HCT116 (cell line): Measurements from ENCODE around the gene KCNB1. TPM values are rescaled to one million over a fixed set of nuclear protein-coding genes. Genes with fewer than 3 reads are reported as not detected.

Source experiments
- ATAC-seq: fragments of 200-7000 bp; cut with Tn5 transposase; 2 replicates; pipeline ENCODE4 v1.9.1; 2020; ENCODE audit warnings: mild to moderate bottlenecking, moderate library complexity
- BruUV-seq: library from RNA; stranded (reverse); fragments of 400-500 nt; replicated peaks from 2 replicates; lab custom pipeline; 2021; lab: Mats Ljungman, UMichigan
- CTCF ChIA-PET: fragments of 300-600 bp; sonication (Branson Sonifier 250); formaldehyde crosslinking; loops from one replicate; lab custom pipeline; 2021; ENCODE audit warnings: antibody characterized with exemption; lab: Charles Lee
- POLR2A ChIA-PET: fragments of 300-600, 350-600 bp; sonication (Branson Sonifier 250); formaldehyde crosslinking; loops from one replicate; lab custom pipeline; 2021; ENCODE audit warnings: antibody characterized with exemption; lab: Charles Lee
- RAD21 ChIA-PET, 2 experiments: fragments of 300-600 bp; sonication (Branson Sonifier 250); formaldehyde crosslinking; loops; one replicate each; lab custom pipeline; 2023; ENCODE audit warnings: low total read pairs in 2 of 2; ENCODE audit not compliant: uncharacterized antibody in 2 of 2, unreplicated experiment in 2 of 2, low non-redundant PET in 1 of 2; lab: Charles Lee
- DNase-seq: peaks from one replicate; pipeline ENCODE4 v3.0.0-alpha.2; 2010; ENCODE audit warnings: low read depth, low spot score
- H2AFZ ChIP-seq: fragments of 200-600 bp; shearing (Covaris generic), sonication (generic); 2 replicates; pipeline ENCODE4 v1.6.1; 2017; ENCODE audit warnings: low read depth, mixed run types, mixed read lengths, antibody characterized with exemption, low read length; ENCODE audit not compliant: poor library complexity, severe bottlenecking
- H3K27ac ChIP-seq: 2 replicates; pipeline ENCODE4 v1.5.1; 2012; ENCODE audit warnings: low read depth, low read length
- H3K27me3 ChIP-seq: fragments of 200-600 bp; sonication (generic); 2 replicates; pipeline ENCODE4 v1.6.1; 2016; ENCODE audit warnings: mixed run types, low read length, mixed read lengths; ENCODE audit not compliant: insufficient read depth
- H3K36me3 ChIP-seq, 2 experiments: fragments of 200-500 bp in 1 of 2; fragments of 200-600 bp in 1 of 2; sonication (Bioruptor generic) in 1 of 2; sonication (generic) in 1 of 2; 2 replicates each; pipeline versions ENCODE4 v1.5.1 to v1.6.1; 2014 to 2016; ENCODE audit warnings: low read length in 2 of 2, inconsistent platforms in 1 of 2, mixed read lengths in 1 of 2, mixed run types in 1 of 2; ENCODE audit not compliant: insufficient read depth in 2 of 2, control insufficient read depth in 1 of 2
- H3K4me1 ChIP-seq, 2 experiments: fragments of 200-600 bp in 1 of 2; sonication (generic) in 1 of 2; 2 replicates each; pipeline versions ENCODE4 v1.5.1 to v1.6.1; 2012 to 2017; ENCODE audit warnings: low read length in 2 of 2, inconsistent platforms in 1 of 2, mild to moderate bottlenecking in 1 of 2, mixed read lengths in 1 of 2, mixed run types in 1 of 2, moderate library complexity in 1 of 2; ENCODE audit not compliant: insufficient read depth in 2 of 2, control insufficient read depth in 1 of 2
- H3K4me2 ChIP-seq: fragments of 200-600 bp; sonication (generic); 2 replicates; pipeline ENCODE4 v1.6.1; 2017; ENCODE audit warnings: mixed run types, low read length, mixed read lengths
- H3K4me3 ChIP-seq, 2 experiments: fragments of 200-600 bp in 1 of 2; sonication (generic) in 1 of 2; replicated peaks in 1 of 2; 2 replicates each; pipeline ENCODE4 v1.5.1; 2011 to 2016; ENCODE audit warnings: low read length in 2 of 2, control low read depth in 1 of 2, low read depth in 1 of 2, mild to moderate bottlenecking in 1 of 2, mixed read lengths in 1 of 2, mixed run types in 1 of 2
- H3K79me2 ChIP-seq: fragments of 200-600 bp; sonication (generic); 2 replicates; pipeline ENCODE4 v1.6.1; 2017; ENCODE audit warnings: mild to moderate bottlenecking, mixed run types, low read length, moderate library complexity, mixed read lengths; ENCODE audit not compliant: insufficient read depth
- H3K9ac ChIP-seq: fragments of 200-600 bp; sonication (generic); 2 replicates; pipeline ENCODE4 v1.6.1; 2016; ENCODE audit warnings: low read length, mixed read lengths
- H3K9me2 ChIP-seq: fragments of 200-600 bp; sonication (generic), shearing (Covaris generic); 2 replicates; pipeline ENCODE4 v1.6.1; 2017; ENCODE audit warnings: mixed run types, mild to moderate bottlenecking, moderate library complexity; ENCODE audit not compliant: insufficient read depth
- H3K9me3 ChIP-seq, 2 experiments: fragments of 200-500 bp in 1 of 2; fragments of 200-600 bp in 1 of 2; sonication (Bioruptor generic) in 1 of 2; sonication (generic) in 1 of 2; 2 replicates each; pipeline ENCODE4 v1.6.1; 2014 to 2017; ENCODE audit warnings: low read length in 2 of 2, mixed read lengths in 2 of 2, inconsistent platforms in 1 of 2, low read depth in 1 of 2, mild to moderate bottlenecking in 1 of 2, mixed run types in 1 of 2, moderate library complexity in 1 of 2; ENCODE audit not compliant: control insufficient read depth in 1 of 2, insufficient read depth in 1 of 2
- H4K20me1 ChIP-seq: fragments of 200-600 bp; sonication (generic), shearing (Covaris generic); 2 replicates; pipeline ENCODE4 v1.6.1; 2017; ENCODE audit warnings: mixed run types, mild to moderate bottlenecking, moderate library complexity; ENCODE audit not compliant: insufficient read depth
- ATF3 ChIP-seq: IDR thresholded peaks from 2 replicates; pipeline ENCODE4 v1.6.1; 2012
- CBX3 ChIP-seq: IDR thresholded peaks from 2 replicates; pipeline ENCODE4 v1.6.1; 2012; ENCODE audit warnings: low read depth
- ELF1 ChIP-seq: IDR thresholded peaks from 2 replicates; pipeline ENCODE4 v1.6.1; 2012; ENCODE audit warnings: low read depth, borderline replicate concordance
- EZH2 ChIP-seq: fragments of 200-600 bp; sonication (generic); IDR thresholded peaks from 2 replicates; pipeline ENCODE4 v1.6.1; 2017; ENCODE audit warnings: antibody characterized with exemption, mixed run types
- SP1 ChIP-seq: IDR thresholded peaks from 2 replicates; pipeline ENCODE4 v1.6.1; 2012; ENCODE audit warnings: low read depth
- SRF ChIP-seq: IDR thresholded peaks from 2 replicates; pipeline ENCODE4 v1.6.1; 2012; ENCODE audit warnings: low read depth
- TCF7L2 ChIP-seq: IDR thresholded peaks from 2 replicates; pipeline ENCODE4 v1.7.0; 2011; ENCODE audit warnings: borderline replicate concordance, inconsistent platforms; ENCODE audit not compliant: insufficient read depth, insufficient read length; ENCODE audit errors: extremely low read depth
- YY1 ChIP-seq: IDR thresholded peaks from 2 replicates; pipeline ENCODE4 v1.6.1; 2011; ENCODE audit warnings: low read length, low read depth, moderate library complexity, mild to moderate bottlenecking; ENCODE audit not compliant: insufficient replicate concordance; ENCODE audit errors: extremely low read depth
- ZBTB33 ChIP-seq: IDR thresholded peaks from 2 replicates; pipeline ENCODE4 v1.6.1; 2011; ENCODE audit warnings: mild to moderate bottlenecking, low read length, moderate library complexity; ENCODE audit not compliant: insufficient replicate concordance; ENCODE audit errors: extremely low read depth
- ZFX ChIP-seq: fragments of 450-650 bp; IDR thresholded peaks from 2 replicates; pipeline ENCODE4 v1.6.1; 2017
- intact Hi-C: fragments of 100-400 bp; cut with micrococcal nuclease; formaldehyde crosslinking; loops from 2 replicates; pipeline ENCODE4 v1.10.0; 2022
- total RNA-seq: library from RNA; stranded (reverse); gene quantifications from one replicate; pipeline ENCODE4 v1.2.1, GENCODE V29; 2021; ENCODE audit not compliant: unreplicated experiment

The KCNB1 gene
- total RNA-seq, 1 experiment from 2014 or later: 0.79 TPM

GRCh38 chr20:49339123-49339522 is 143.3 kb downstream of the KCNB1 start:
- Histone ChIP-seq H3K4me1 (no peaks in the 10 kb centered on the region), H3K36me3 (no peaks in the 10 kb centered on the region), H3K27ac (no peak overlapping the region), H3K9ac (no peak overlapping the region), H3K79me2 (no peaks in the 10 kb centered on the region), H4K20me1 (no peaks in the 10 kb centered on the region), H3K9me2 (no peaks in the 10 kb centered on the region), H3K9me3 (no peaks in the 10 kb centered on the region), H3K4me2 (no peak overlapping the region), H3K27me3 (no peaks in the 10 kb centered on the region), H2AFZ (no peak overlapping the region), H3K4me3 (no peak overlapping the region)
- no TSS peak for BruUV-seq
- intact Hi-C loops: loop anchor here (10.0 kb wide), 1 partner anchor 506 kb away; no protein-coding TSS in a partner anchor
- ATAC-seq: no peak
- RAD21 ChIA-PET: no interaction called here
- DNase-seq: no peak
- CTCF ChIA-PET: interaction anchor here (0.9 kb wide), 1 partner anchor 145 kb away, joined by 3 read pairs; no protein-coding TSS in a partner anchor
- TF ChIP-seq EZH2 (no peak), ZFX (no peak), ELF1 (no peak), SRF (no peak), ATF3 (no peak), TCF7L2 (no peak), CBX3 (no peak), SP1 (no peak), YY1 (no peak), ZBTB33 (no peak)
- POLR2A ChIA-PET: no interaction called here
